GM19372 (cell line): ENCODE data around the gene PAQR7.
"Not testable (repeated sequence)": the region's sequence is repeated elsewhere in the genome, so short reads cannot be mapped to it uniquely, and the experiment has no call there.

Source experiments
- ATAC-seq: cut with Tn5 transposase; IDR thresholded peaks from one replicate; pipeline ENCODE4 v1.9.1; 2021; ENCODE audit warnings: mild to moderate bottlenecking, low read depth, moderate library complexity; ENCODE audit not compliant: unreplicated experiment

Gene PAQR7

DNA sequence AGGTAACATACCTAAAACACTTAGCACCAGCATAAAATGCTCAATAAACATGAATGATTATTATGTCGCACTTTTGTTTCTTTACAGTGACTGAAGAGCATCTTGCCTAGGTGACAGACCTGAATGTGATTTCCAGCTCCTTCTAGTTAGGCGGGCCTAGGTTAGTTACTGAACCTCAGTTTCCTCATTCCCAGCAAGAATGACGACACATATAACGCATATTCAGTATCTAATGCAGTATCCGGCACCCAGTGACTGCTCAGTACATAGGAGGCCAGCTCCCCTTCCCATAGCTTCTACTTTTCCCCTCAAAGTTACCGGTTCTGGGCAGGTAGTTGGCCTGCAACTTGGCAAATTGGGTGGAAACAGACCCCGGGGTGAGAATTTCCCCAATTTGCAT lies 17.0 kb downstream of the PAQR7 start:
- no peak for ATAC-seq

- ATAC-seq, result no peak
Observed at GRCh38 chr1:25856856-25857255, 18.7 kb downstream of the PAQR7 start.

- ATAC-seq, result no peak
Observed at GRCh38 chr1:25854554-25854953, 21.0 kb downstream of the PAQR7 start.

DNA sequence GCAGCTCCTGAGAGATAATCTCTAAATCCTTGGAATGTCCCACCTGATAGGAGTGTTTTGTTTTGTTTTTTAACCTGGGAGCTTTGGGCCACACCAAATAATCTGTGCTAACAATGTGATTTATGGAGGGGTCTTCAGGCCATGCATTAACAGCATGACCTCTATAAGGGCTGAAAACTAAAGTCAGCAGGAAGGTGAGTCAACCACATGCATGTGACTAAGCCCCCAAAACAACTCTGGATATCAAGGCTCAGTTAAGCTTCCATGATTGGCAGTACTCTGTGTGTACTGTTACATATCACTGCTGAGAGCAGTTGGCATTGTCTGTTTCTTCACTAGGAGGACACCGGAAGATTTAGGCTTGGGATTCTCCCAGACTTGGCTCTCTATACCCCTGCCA lies 27.0 kb downstream of the PAQR7 start:
- ATAC-seq, result no peak

DNA sequence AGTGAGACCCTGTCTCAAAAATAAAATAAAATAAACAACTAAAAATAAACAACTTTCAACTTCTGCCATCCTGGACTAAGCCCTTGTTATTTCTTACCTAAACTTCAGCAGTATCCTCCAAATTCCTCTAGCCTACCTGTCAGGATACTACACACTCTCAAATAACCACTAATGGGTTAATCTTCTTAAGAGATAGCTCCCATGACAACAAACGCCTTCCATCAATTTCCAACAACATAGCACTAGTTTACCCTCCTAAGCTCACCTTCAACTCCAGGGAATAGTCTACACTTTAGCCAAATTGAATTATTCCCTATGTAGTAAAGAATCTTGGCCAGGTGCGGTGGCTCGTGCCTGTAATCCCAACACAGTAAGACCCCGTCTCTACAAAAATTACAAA lies 27.6 kb downstream of the PAQR7 start:
- ATAC-seq, result no peak

GRCh38 chr1:25845664-25846063 lies 29.8 kb downstream of the PAQR7 start:
- ATAC-seq, result no peak

- ATAC-seq, result no peak
Observed at GRCh38 chr1:25844536-25845337, 30.8 kb downstream of the PAQR7 start.

GRCh38 chr1:25843483-25843882 lies 32.0 kb downstream of the PAQR7 start:
- no peak for ATAC-seq

GRCh38 chr1:25839808-25840207 lies 35.7 kb downstream of the PAQR7 start:
- ATAC-seq, result not testable (repeated sequence)

DNA sequence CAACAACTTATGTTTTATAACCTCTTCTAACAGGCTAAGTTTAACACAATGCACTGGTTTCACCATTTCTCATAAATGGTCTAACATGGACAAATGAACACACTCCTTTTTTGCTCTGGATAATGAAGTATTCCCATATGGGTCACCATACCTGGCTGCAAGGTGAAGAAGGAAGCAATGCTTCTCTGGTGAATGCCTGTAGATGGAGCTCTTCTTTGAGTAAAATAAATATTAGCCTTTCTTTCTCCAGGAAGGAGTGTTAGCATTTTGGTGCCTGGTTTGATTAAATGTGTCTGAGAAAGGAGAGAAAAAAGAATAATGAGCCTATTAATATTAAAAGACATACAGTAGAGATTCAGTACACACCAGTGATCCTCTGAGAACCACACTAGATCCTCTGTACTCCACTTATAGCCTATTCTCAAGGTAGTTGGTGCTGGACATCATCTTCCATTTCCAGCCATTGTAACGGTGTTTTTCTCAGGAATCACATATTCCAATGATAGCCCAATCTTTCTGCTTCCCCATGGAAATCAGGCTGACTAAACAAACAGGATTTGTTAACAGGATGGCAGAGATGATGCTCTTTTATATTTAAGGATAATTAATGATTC lies 38.1 kb downstream of the PAQR7 start:
- ATAC-seq, result no peak

DNA sequence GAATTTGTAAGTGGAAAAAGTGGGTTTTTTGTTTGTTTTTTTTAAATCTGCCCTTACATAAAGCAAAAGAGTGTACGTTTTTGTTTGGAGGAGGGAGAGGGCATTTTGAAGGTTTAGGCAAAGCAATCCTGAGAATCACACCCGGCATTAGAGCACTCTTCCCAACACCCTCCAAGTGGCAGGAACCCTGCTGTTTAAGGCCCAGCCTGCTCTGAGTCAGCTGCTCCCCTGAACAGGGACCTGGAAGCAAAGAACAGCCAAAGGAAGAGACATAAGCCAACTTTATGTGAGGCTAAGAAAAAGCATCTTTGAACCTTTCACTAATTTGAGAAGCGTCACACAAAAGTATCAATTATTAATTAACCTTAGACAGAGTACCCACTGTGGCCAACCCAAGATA lies 38.8 kb downstream of the PAQR7 start:
- no peak for ATAC-seq

GRCh38 chr1:25834894-25835293 lies 40.6 kb downstream of the PAQR7 start:
- ATAC-seq, result no peak

GRCh38 chr1:25833158-25833557 lies 42.4 kb downstream of the PAQR7 start:
- no peak for ATAC-seq

DNA sequence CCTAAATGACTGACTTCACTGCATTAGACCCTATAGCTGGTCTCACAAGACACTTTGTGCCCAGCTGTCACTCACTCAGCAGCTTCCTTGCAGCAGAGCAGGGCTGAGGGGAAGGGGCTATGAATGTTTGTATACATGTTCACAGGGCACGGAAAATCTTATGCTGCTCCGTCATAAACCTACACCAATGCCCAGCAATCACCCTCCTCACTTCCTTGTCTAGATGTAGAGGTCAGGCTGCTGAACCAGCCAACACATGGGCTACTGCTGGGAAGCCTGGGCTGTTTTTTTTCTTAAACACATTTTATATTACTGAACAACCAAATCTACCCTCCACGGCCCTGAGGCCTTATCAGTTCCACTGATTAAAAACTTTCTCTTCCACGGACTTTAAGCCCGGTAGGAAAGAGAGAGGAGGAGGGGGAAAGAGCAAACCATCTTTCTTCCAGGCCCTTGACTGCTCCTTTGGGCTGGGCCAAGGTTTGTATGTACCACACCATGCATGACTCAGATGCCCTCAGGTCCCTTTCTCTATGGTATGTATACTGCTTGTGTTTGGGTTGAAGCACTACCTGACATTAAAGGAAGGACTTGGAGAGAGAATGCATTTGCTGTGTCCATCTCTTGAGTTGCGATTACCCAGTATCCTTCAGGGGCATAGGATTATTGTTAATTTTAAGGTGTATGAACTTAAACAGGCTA lies 43.0 kb downstream of the PAQR7 start:
- no peak for ATAC-seq

DNA sequence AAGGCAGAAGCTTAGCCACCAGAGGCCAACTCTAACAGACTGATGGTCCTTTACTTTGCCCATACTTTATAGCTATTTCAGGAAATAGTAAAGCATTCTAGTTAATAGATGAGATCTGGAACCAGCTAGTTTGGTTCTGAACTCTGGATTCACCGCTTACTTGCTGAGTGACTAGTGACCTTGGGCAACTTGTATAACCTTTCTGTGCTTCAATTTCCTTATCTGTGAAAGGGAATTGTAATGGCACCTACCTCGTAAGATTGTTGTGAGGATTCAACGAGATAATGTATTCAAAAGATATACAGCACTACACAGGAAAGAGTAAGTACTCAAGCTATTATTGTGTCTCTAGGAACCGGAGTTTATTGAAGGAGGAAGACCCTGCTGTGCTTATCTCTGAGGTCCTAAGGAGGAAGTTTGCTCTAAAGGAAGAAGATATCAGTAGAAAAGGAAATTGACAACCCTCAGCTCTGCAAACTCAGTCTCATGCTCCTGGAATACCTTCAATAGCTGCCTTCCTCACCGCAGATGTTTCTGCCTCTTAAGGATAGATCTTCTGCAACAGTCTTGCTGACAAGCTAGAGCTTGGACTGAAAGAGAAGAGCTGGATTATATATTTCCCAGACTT lies 43.8 kb downstream of the PAQR7 start:
- no peak for ATAC-seq

GRCh38 chr1:25829046-25829445 lies 46.5 kb downstream of the PAQR7 start:
- no peak for ATAC-seq

GRCh38 chr1:25828491-25828890 lies 47.0 kb downstream of the PAQR7 start:
- no peak for ATAC-seq

DNA sequence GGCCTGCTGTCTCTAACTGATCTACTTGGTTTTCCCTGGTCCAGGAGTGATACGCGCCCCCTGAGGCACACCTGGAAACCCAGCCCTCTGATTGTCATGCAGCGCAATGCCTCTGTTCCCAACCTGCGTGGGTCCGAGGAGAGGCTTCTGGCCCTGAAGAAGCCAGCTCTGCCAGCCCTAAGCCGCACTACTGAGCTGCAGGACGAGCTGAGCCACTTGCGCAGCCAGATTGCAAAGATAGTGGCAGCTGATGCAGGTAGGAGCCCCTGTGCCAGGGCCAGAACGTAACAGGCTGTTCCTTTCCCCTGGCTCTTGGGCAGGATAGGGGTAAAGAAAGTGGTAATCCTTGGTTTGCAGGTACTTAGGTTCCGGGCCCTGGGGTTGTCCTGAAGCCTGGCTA lies 48.9 kb downstream of the PAQR7 start:
- no peak for ATAC-seq

GRCh38 chr1:25825605-25826004 lies 49.9 kb downstream of the PAQR7 start:
- ATAC-seq, result no peak

- ATAC-seq, result no peak
Observed at GRCh38 chr1:25821630-25822091, 53.8 kb downstream of the PAQR7 start.

GRCh38 chr1:25821112-25821476 lies 54.4 kb downstream of the PAQR7 start:
- no peak for ATAC-seq
